NCI-H146 treated with DMSO at 0.1 percent for 48 hours (cell line): Measurements from ENCODE around the gene TST.

Experiments used
- DNase-seq: peaks from one replicate; lab custom pipeline; 2025; ENCODE audit not compliant: unreplicated experiment; lab: John Stamatoyannopoulos, UW

Gene TST

DNA sequence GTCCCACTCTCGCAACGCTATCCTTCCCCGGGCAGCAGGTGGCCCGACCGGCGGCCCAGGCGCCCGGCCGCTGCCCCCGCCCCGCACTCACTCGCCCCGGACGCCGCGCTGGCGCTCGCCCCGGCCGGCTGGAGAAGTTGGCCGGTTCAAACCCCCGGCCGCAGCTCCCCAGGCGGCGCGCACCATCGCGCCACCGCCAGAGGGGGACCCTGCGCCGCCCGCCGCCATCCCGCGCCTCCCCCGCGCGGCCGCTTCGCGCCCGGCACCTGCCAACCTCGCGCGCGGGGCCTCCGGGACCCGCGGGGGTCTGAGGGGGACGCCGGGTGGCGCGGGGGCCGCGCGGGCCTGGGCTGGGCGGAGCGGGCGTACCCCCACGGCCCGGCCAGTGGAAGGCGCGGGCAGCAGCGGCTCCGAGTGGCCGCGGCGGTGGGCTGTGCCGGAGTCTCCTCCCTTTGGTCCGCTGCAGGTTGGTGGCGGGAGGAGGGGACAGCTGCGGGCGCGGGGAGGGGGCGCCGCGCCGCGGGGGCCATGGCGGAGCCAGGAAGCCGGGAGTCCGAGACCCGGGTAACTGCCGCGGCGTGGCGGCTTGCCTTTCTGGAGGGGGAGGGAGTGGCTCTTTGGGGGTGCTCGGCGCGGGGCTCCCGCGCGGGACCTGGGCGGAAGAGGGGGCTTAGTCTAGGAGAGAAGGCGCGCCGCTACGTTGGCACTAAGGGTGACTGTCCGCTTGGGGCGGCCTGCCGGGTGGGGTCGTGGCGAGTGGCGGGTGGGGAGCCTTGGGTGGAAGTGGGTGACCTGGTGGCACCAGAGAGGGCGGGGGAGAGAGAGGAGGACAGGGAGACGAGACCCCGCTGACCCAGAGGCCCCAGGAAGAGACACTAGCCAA, at the start of gene TST, which contains the start of gene MPST:
TSS of gene TST (minus strand) at position 139 of the 883 bp plus-strand sequence. CDS start 715 bp downstream, outside the sequence.
TSS of gene MPST (plus strand) at position 434 of the 883 bp plus-strand sequence. CDS start at position 529, 95 bp downstream.
- peak; percentile 21 for DNase-seq

DNA sequence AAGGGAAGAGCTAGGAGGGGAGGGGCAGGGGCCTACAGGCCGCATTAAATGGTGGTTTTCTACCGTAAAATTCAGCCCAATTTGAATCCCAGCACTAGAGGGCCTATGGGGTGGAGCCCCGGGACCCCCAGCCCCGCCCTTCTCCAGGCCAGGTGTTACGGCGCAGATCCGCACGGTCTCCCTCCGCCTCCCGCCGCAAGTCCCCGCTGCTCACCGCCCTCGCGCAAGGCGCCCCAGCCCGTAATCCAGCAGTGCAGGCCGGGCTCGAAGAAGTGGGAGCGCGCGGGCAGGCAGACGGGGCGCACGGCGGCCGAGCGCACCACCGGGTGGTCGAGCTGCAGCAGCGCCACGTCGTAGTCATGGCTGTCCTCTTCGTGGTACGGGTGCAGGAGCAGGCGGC, 49.6 kb upstream of the TST start:
- no peak for DNase-seq

DNA sequence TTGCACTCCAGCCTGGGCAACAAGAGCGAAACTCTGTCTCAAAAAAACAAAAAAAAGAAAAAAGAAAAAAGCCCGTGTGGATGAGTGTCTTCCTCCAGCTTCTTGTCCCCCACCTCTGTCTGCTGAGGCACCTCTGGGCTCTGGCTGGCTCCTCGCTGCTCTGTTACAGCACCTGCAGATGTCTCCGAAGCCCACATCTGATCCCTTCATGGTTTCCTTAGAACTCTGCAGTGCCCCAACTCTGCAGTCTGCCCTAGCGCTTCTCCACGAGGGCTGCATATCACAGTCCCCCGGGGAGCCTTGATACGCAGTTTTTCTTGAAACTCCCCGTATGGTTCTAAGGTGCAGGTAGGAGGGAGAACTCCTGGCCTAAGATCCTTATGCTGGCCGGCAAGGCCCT, 48.2 kb upstream of the TST start:
- DNase-seq, result no peak

DNA sequence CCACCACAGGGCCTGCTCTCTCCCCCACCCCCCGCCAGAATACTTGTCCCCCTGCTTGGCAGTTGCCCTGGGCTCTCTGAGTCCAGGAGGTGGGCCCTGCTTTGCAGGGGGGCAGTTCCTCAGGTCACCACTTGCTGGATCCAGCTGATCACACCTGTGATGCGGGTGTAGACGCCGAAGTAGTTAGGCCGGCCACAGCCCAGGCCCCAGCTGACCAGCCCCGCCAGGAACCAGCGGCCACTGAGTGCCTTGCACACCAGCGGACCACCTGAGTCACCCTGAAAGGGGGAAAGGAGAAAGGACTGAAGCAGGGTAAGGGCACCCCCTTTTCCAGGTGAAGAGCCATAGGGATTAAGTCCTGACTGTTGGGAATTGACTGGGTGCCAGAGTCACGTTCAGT, 46.7 kb upstream of the TST start:
- DNase-seq, result no peak

DNA sequence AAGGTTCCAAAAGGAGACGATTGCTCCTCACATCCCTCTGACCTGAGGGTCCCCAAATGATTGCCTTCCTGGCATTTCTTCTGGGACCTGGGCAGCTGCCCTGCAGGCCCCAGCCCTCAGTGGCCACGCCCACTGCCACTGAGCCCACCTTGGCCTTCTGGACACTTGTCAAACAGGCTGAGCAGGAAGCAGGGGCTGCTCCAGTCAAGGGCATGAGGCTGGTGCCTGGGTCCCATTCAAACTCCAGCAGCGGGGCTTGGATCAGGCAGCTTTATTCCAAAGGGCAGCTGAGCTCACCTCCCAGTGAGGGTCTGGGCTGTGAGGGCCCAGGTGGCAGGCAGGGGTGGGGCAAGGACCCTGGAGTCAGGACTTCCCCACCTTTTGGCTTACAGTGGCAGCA, 45.9 kb upstream of the TST start:
- DNase-seq, result no peak

DNA sequence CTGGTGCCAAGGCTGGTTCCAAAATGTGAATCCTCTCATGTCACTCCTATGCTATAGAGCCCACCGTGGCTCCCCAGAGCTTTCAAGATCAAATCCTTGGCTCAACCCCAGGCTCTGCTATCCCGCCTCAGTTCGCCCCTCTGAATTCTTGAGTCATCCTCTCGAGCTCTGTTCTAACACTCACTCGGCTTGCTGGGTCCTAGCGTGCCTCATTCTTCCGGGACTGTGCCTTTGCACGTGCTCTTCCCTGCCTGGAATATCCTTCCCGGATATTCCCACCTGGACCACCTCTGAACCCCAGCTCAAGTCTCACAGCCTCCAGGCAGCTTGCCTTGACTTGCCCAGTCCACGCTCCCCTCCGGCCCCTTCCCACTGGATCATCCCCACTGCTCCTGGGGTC, 45.3 kb upstream of the TST start:
- no peak for DNase-seq

DNA sequence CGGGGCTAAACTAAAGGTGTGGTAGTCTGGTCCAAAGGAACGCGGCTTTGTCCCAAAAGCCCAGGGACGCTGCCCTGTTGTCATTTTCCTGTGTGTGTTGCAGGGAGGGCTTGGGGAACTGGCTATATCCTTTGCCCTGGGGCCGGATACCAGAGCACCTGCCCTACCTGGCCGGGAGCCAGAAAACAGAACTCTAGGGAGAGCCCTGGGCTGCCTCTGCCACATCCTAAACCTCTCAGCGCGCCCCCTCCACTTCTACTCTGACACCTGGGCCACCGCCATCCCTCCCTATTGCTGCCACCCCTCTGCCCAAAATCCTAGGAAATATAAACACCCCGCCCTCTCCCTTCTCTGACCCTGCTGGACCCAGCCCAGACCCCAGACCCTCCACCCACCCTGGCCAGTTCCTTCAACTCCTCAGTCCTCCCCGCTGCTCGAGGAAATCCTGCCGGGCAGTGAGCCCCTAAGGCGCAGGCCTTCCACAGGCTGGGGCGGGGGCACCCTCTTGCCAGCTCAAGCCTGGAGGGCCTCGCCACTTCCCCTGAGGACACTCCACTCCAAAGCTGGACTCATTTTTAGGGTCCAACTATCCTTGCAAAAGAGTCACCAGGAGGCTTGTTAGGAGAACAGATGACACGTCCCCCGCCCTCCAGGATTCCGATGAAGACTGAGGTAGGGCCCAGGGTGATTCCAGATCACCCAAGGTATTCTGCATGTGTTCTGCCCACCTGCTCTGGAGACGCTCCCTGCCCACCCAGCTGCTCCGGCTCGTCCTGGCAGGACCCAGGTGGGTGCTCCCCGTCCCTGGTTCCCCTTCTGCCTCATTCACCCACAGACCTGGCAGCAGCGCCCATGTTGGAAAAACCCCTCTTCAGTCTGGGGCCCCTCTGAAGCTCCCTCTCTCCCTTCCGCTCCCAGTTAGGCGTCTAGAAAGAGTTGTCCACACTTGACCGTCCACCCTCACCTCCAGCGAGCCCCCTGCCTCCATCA, 44.5 kb upstream of the TST start:
- DNase-seq, result peak; percentile 17

DNA sequence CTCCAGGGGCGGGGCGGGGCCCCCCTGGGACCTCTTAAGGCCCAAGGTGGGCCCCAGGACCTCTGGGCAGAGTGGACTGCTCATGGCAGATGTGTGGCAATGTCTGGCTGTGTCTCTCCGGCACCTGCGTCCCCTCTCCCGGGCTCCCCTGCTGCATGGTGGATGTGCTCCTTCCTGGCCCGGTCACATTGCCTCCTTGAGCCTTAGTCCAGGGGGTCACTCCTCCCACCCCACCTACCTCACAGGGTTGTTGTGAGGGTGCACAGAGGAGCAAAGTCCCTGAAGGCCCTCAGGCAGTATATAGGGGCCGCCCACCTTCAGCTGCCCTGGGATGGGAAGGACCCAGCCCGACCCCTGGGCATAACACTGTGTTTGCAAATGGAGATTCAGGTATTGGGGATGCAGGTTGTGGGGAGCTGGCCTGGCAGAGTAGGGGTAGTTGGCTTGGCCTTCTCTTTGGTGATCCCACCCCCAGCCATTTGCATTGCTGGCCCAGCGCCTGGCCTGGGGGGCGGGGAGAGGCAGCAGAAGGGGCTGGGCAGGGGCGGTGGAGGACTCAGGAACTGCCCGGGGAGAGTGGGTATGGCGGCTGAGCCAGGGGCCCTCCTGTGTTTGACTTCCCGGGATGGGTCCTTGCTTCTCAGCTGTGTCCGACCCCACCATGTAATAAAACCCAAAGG, 43.6 kb upstream of the TST start:
- DNase-seq, result no peak

DNA sequence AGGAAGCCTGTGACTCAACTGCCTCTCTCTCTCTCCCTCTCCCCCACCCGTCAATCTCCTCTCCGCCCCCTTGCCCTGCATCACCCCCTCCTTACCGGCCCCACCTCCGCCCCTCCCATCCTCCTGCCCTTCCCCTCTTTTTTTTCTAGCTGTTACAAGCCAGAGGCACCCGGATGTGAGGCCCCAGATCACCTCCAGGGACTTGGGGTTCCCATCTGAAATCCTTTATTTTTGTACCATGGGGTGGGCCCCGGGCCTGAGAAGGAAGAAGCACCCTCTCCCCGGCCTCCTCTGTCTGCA, 43.1 kb upstream of the TST start:
- DNase-seq, result no peak

DNA sequence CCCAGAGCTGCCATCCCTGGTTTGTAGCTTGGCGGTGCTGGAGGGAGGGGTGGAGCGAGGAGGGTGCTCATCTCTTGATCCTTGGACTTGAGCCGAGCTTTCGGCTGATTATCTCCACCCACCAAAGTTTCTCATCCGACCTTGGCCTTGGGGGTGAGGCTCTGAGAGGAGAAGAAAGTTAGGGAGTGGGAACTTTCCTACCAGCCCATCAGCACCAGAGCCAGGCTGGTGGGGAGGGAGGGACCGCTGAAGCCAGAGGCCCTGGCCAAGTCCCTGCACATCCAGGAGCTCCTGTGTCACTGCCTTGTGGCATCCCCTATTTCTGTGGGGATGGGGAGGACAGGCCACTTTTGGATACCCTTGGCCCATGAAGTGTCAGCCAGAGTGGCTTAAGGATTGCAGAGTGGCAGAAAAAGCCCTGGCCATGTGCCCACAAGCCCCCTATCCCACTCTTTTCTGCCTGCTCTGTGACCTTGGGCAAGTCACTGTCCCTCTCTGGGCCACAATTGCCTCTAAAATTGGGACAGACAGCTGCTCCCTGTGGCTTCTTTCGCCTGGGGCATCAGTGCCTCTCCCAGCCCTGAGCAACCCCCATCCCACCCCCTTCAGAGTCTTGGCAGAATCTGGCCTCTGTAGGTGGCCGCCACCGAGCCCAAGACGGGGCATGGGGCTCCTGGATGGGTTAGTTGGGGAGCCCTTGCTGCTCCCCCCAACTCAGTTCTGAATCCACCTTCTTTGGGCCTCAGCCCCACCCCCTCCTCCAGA, 42.5 kb upstream of the TST start:
- DNase-seq, result no peak

DNA sequence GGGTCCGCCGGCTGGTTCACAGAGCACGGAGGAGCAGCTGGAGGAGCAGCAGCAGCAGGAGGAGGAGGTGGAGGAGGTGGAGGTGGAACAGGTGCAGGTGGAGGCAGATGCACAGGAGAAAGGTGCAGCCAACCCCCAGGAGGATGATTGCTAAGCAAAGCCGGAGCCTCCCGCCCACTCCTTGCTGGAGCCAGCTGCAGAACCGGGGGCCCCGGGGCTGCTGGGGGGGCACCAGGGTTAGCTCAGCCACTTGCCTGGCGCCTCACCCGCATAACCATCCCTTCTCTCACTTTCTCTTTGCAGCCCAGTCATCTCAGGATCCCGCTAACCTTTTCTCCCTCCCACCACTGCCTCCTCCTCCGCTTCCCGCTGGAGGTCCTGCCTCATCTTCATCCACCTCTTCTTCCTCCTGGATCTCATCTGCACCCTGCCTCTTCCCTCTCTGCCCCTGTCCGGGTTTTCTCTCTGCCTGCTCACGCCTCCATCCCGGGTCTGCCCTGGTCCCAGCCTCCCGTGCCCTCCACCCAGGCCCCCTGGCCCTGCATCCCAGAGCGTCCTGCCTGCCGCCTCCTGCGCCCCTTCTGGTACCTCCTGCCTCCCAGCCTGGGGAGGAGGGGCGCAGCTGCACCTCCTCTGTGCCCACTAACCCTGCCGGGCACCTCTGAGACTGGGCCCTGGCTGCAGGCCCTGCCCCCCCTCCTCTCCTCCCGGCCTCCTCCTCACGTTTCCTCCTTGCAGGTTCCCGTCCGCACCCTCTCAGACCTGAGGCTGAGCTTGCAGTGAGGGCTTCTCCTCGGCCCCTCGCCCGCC, 41.8 kb upstream of the TST start:
- no peak for DNase-seq

DNA sequence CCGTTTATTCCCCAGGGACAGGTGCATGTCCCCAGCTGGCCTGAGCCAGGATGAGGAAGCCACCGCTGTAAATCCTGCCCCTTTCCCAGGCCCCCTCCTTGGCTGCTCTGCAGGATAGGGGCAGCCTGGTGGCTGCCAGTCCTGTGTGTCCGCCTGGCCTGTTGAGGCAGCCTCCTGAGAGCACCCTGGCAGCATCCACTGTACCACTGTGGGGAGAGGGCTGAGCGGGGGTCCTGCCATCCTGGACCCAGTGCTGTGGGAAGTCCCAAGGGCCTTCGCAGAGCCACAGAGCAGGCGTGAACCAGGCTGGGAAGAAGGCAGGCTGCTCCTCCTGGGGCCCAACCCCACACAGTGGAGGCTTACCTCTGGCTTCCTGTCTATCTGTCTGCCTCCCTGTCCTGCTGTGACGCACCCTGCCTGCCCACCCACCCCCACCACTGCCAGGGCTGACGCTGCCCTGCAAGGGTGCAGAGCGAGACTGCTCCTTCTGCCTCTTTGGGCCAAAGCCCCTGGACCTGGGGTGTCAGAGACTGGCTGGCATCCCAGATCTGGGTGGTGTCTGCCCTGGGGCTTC, 40.7 kb upstream of the TST start:
- DNase-seq, result no peak

DNA sequence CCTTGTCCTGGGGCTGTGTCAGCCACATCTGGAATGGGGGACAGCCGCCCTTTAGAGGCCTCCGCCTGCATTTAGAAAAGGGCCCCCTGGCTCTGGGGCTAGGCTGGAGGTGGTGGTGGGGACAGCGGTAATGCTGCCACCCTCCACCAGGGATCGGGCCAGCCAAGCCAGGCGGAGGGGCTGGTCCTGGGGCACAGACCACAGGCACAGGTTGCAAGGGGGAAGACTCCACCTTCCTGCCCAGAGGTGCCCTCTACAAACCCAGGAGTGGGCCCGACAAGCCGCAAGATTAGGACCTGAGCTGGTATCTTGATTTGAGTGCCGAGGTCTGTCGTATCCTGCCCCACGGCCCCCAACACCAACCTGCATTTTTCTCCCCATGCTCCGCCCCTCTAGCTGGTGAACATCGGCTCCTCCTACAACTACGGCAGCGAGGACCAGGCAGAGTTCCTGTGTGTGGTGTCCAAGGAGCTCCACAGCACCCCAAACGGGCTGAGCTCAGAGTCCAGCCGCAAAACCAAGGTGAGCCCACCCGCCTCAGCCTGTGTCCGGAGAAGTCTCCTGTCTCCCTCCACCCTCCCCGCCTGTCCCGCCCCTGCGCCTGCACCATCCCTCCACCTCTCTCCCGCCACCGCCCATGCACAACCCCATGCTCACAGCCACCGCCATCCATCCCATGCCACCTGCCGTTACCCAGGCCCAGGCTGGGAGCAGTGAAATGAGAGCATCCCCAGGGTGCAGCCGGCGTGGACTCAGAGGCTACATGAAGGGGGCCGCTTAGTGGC, 39.9 kb upstream of the TST start:
- DNase-seq, result no peak

DNA sequence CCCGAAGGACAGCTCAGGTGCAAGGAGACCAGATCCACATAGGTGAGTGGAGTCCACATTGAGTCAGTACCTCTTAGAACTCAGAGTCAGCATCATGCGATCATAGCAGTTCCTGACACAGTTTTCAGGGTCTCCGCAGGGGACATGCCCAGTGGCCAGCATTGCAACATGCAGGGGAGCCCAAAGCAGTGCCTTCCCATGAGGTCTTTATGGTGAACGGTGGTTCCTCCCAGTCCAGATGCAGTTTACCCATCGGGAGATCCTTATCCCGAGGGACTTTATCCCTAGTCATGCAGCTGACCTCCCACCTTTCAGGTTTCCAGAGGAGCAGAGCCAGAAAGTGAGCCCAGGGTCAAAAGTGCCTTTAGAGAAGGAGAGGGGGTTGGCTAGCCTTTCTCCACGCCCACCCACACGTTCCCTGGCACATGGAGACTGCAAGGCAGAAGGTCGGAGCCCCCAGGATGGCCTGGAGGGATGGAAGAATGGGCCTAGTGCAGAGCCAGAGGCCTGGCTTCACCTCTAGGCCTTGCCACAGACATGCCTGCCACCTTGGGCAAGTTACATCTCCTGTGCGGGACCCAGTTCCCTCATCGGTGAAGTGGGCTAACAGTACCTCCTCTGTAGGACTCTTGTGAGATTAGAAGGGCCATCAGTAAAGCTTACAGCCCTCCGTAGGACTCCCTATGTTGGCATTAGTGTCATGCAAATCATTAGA, 38.7 kb upstream of the TST start:
- no peak for DNase-seq

DNA sequence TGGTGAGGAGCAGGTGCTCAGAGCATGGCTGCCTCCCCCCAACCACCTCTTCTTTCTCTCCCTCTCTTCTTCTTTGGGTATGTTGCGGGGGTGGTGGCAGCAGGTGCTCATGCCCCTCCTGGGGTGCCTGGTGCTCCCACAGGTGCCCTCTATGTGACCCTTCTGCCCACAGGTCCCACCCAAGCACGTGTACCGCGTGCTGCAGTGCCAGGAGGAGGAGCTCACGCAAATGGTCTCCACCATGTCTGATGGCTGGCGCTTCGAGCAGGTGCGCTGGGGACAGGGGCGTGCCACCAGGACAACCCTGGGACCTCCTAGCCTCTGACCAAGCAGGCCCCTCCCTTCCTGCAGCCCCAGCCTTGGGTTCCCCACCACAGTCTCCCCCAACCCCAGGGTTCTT, 38.0 kb upstream of the TST start:
- DNase-seq, result no peak

DNA sequence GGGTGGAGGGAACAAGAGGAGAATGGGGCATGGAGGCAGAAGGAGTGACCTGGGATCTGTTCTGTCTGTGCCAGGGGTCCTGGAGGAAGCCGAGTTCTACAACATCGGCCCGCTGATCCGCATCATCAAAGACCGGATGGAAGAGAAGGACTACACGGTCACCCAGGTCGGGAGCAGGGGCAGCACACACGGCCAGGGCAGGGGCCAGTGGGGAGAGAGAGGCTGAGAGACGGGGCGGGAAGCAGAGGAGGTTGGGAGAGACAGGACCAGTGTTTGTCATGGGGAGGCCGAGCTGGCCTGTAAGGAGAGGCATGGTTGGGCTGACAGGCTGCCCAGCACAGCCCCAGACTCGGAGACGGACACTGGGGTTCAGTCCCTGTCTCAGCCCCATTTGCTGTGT, 37.0 kb upstream of the TST start:
- DNase-seq, result no peak

DNA sequence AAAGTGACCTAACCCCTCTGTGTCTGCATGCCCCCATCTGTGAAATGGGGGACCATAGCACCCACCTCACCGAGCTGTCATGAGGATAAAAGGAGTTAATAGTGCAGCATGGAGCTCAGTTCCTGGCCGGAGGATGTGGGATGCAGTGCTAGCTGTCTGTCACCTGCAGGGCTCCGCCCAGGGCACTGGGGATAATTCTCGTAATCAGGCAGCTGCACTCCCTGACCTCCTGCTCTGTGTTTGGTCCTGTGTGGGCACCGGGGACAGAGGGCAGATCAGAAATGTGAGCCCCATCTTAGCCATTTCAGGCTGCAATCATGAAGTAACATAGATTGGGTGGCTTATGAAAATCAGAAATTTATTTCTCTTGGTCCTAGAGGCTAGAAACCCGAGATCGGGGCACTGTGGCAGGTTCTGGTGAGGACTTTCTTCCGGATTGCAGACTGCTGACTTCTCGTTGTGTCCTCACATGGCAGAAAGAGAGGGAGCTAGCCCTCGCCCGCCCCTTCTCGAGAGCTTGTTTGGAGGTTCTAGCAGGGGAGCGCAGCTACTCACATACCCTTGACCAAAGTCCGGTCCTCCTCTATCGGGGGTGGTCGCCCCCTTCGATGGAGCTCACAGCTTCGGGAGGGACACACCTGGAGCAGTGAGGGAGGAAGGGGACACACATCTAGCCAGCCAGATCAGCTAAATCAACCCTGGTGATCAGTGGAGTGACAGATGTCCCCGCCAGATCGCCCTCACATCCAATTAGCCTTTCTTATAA, 35.5 kb upstream of the TST start:
- DNase-seq, result no peak
